Measurements from ENCODE around the gene HPCAL4. TPM values are rescaled to one million over a fixed set of nuclear protein-coding genes. Genes with fewer than 3 reads are reported as not detected.
A peak's percentile ranks its signal among the peaks of the same experiment; 100 is the strongest.

The HPCAL4 gene
- total and polyA plus RNA-seq, 9 of the 15 experiments (the other 6 are each of a cell fraction or from before 2014, with no cell fraction given) = 0.01 to 0.04 (median 0.04) TPM; not detected in 4

- FAIRE-seq (no peak), ATAC-seq (no peak), DNase-seq (ENCODE audit: extremely low read depth in 1 of 4, low spot score in 3 of 4) (no peak)
- Histone ChIP-seq H3K9me3 (replicated peaks; ENCODE audit: control insufficient read depth, insufficient read depth, low read depth, low read length) (no peaks in the 10 kb centered on the region), H3K27ac (ENCODE audit: extremely low read depth, low read depth, low read length) (no peak overlapping the region), H3K4me1 (replicated peaks in 1 of 2; ENCODE audit: control insufficient read depth in 2 of 2, insufficient read depth in 2 of 2, low read length in 2 of 2) (peaks cover 7 to 10% of the 10 kb centered on the region in 2 experiments; a peak in 2 of 5 replicates), H3K9ac (ENCODE audit: insufficient read depth in 1 of 2, low read depth in 2 of 2, low read length in 2 of 2) (no peak overlapping the region), H3K27me3 (ENCODE audit: control insufficient read depth in 2 of 2, insufficient read depth in 2 of 2, low read length in 2 of 2) (peaks cover 3 to 39% of the 10 kb centered on the region in 2 experiments; a peak in 2 of 5 replicates), H3K36me3 (ENCODE audit: control insufficient read depth, insufficient read depth, low read length) (no peaks in the 10 kb centered on the region), H3K9me1 (ENCODE audit: control insufficient read depth, insufficient read depth, low read length) (no peaks in the 10 kb centered on the region), H3K4me3 (no peak overlapping the region), H4K20me1 (replicated peaks; ENCODE audit: control insufficient read depth, insufficient read depth, low read length) (no peaks in the 10 kb centered on the region), H3K79me2 (ENCODE audit: control insufficient read depth, insufficient read depth, low read length) (no peaks in the 10 kb centered on the region), H3K4me2 (ENCODE audit: insufficient read depth, low read length) (no peak overlapping the region), H2AFZ (ENCODE audit: low read depth, low read length) (peak overlapping the region; percentile 99; the same call in 1 of the 2 replicates)
- BruUV-seq (replicated peaks) = no TSS peak
- in situ Hi-C loops (cut with MboI) (no loop called here), intact Hi-C loops (cut with micrococcal nuclease) (loop anchor here (5.0 kb wide), 1 partner anchor 150 kb away; no protein-coding TSS in a partner anchor)
- WGBS (ENCODE audit: insufficient coverage, low coverage, missing lambda C conversion rate) = 40% methylated on average over 3 of the region's 3 CpGs
- TF ChIP-seq HMGXB4 (CRISPR knock-in tag; IDR thresholded peaks at IDR 0.05) = no peak
- no peak for TF ChIP-seq AFF1 (IDR thresholded peaks at IDR 0.05; ENCODE audit: low read depth in 1 of 2, partially characterized antibody in 2 of 2)
- TF ChIP-seq TCF15 (CRISPR knock-in tag; IDR thresholded peaks at IDR 0.05) = no peak
- no peak for TF ChIP-seq KDM4B (IDR thresholded peaks at IDR 0.05; ENCODE audit: borderline replicate concordance in 2 of 2, low read depth in 1 of 2)
- TF ChIP-seq BRF2 (IDR thresholded peaks at IDR 0.05; ENCODE audit: borderline replicate concordance, insufficient read depth, insufficient read length) = no peak
- TF ChIP-seq ZKSCAN1 (IDR thresholded peaks at IDR 0.05; ENCODE audit: low read depth, low read length) = no peak
- no peak for TF ChIP-seq RNF2 (IDR thresholded peaks at IDR 0.05)
- POLR2A ChIA-PET = interaction anchor here (0.7 to 1.8 kb wide), 6 partner anchors 9 to 135 kb away, joined by 3 to 8 read pairs (median 4); no protein-coding TSS in a partner anchor
- CTCF ChIA-PET (ENCODE audit: low intra/inter-chr PET ratio) = interaction anchor here (0.6 to 3.7 kb wide), 3 partner anchors 51 to 75 kb away, joined by 4 to 27 read pairs (median 5); no protein-coding TSS in a partner anchor
Observed at GRCh38 chr1:39657402-39657801, 33.8 kb downstream of the HPCAL4 start.
